Thymus (tissue), 11 donors: ENCODE results near the gene CREG2. TPM values are rescaled to one million over a fixed set of nuclear protein-coding genes. Genes with fewer than 3 reads are reported as not detected.
A peak's percentile ranks its signal among the peaks of the same experiment; 100 is the strongest.

Source experiments
- DNase-seq, 9 donors: peaks; one replicate each; pipeline ENCODE4 v3.0.0-alpha.2; 2013; ENCODE audit warnings: low spot score in 9 of 9, low read depth in 6 of 9, missing footprints in 1 of 9
- H3K27ac ChIP-seq, 2 donors: one replicate each; pipeline ENCODE4 v1.5.1; 2013; ENCODE audit warnings: control low read depth in 1 of 2, low read depth in 1 of 2, low read length in 1 of 2, mild to moderate bottlenecking in 1 of 2, moderate library complexity in 1 of 2
- H3K27me3 ChIP-seq, 2 donors: one replicate each; pipeline ENCODE4 v1.5.1; 2013; ENCODE audit warnings: low read length in 1 of 2; ENCODE audit not compliant: control insufficient read depth in 2 of 2, insufficient read depth in 1 of 2
- H3K36me3 ChIP-seq, 2 donors: one replicate each; pipeline ENCODE4 v1.5.1; 2013; ENCODE audit warnings: low read length in 1 of 2, mild to moderate bottlenecking in 1 of 2, moderate library complexity in 1 of 2; ENCODE audit not compliant: control insufficient read depth in 2 of 2, insufficient read depth in 2 of 2
- H3K4me1 ChIP-seq, 2 donors: one replicate each; pipeline ENCODE4 v1.5.1; 2013; ENCODE audit warnings: low read length in 2 of 2; ENCODE audit not compliant: control insufficient read depth in 2 of 2, insufficient read depth in 2 of 2
- H3K4me3 ChIP-seq, 2 donors: one replicate each; pipeline ENCODE4 v1.5.1; 2013; ENCODE audit warnings: low read length in 2 of 2, control low read depth in 1 of 2, mild to moderate bottlenecking in 1 of 2
- H3K9me3 ChIP-seq, 2 donors: one replicate each; pipeline ENCODE4 v1.5.1; 2013; ENCODE audit warnings: low read length in 1 of 2, mild to moderate bottlenecking in 1 of 2; ENCODE audit not compliant: control insufficient read depth in 2 of 2, insufficient read depth in 1 of 2
- WGBS: extraction: QIAGEN DNeasy Blood & Tissue Kit; methylation state at CpG from one replicate; pipeline ENCODE4 v1.1.7; 2013; 5-methylcytosine and 5-hydroxymethylcytosine counted together
- polyA plus RNA-seq: library from polyadenylated mRNA; stranded (reverse); fragments of 200-250 nt; gene quantifications from one replicate; pipeline ENCODE4 v1.2.3, GENCODE V29; 2013
- total RNA-seq: library from RNA; stranded (reverse); fragments of 120-200 nt; gene quantifications from one replicate; pipeline ENCODE4 v1.2.4, GENCODE V29; 2013
- donor health status: healthy.

Gene CREG2
- total and polyA plus RNA-seq, 2 donors = 0.07 to 0.38 TPM

DNA sequence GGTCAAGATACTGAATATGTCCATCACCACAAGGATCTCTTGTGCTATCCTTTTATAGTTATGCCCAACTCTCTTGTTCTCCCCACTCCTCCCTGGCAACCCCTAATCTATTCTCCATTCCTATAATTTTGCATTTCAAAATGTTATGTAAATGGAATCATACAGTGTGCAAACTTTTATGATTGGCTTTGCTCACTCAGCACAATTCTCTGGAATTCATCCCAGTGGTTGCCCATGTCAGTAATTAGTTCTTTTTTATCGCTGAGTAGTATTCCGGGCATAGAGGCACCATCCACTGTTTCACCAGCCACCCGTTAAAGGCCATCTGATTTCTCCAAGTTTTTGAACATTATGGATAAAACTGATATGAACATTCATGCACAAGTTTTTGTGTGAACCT lies 40.4 kb downstream of the CREG2 start:
- 97% methylated on average over 3 of the region's 3 CpGs for WGBS
- Histone ChIP-seq H3K4me1 (peaks cover 0 to 7% of the 10 kb centered on the region in 2 donors), H3K27me3 (no peaks in the 10 kb centered on the region), H3K9me3 (no peaks in the 10 kb centered on the region), H3K36me3 (no peaks in the 10 kb centered on the region), H3K27ac (no peak overlapping the region), H3K4me3 (no peak overlapping the region)
- no peak for DNase-seq

DNA sequence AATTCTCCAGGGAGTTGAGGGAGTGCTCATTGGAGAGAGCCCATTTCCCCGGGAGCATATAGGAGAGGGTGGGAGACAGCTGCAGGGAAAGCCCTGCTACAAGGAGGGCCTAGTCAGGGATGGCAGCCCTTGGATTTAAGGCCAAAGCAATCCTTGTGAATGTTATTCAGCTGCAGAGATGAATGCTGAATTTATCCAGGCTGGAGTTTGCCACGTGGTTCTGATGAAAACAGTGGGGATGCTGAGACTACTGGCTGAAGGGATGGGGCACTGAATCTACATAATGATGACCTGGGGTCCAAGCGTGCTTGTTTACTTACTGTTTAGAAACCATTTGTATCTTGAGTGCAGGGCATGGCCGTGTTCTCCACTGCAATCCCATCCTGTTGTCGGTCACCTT lies 43.2 kb downstream of the CREG2 start:
- 97% methylated on average over 5 of the region's 5 CpGs for WGBS

DNA sequence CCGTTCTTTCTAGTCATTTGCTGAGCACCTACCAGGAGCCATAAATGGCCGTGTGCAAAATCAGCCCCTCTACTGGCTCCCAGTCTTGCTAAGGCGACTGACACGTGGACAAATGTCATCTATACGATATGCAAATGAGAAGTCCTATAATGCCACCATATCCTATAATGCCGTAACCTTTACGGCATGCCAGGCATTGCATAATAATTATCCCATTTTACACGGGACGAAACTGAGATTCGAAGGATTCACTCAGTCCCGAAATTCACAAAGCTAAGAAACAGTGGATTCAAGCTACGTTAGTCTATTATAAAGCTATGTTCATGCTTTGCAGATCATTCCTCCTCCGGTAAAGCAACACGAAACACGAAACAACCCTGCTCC lies 44.7 kb downstream of the CREG2 start:
- 96% methylated on average over 15 of the region's 15 CpGs for WGBS

More for the DNA sequence above, 43.2 kb downstream of the CREG2 start:
- no peak overlapping the region for H3K4me3 ChIP-seq
- no peaks in the 10 kb centered on the region for H3K9me3 ChIP-seq
- no peak for DNase-seq
- no peak overlapping the region for H3K27ac ChIP-seq
- H3K4me1 ChIP-seq = peaks cover 0 to 8% of the 10 kb centered on the region in 2 donors
- no peaks in the 10 kb centered on the region for H3K36me3 ChIP-seq
- no peaks in the 10 kb centered on the region for H3K27me3 ChIP-seq

GRCh38 chr2:101341901-101342624 lies 45.2 kb downstream of the CREG2 start:
- peaks cover 0 to 8% of the 10 kb centered on the region in 2 donors for H3K4me1 ChIP-seq
- H3K36me3 ChIP-seq = no peaks in the 10 kb centered on the region
- H3K27ac ChIP-seq = no peak overlapping the region
- H3K4me3 ChIP-seq = no peak overlapping the region
- WGBS = 70% methylated on average over 21 of the region's 21 CpGs
- DNase-seq = peak in 6 of 9 donors; percentile 50 to 83 (median 74)
- H3K9me3 ChIP-seq = no peaks in the 10 kb centered on the region
- no peaks in the 10 kb centered on the region for H3K27me3 ChIP-seq

More for the DNA sequence above, 44.7 kb downstream of the CREG2 start:
- Histone ChIP-seq H3K4me3 (no peak overlapping the region), H3K36me3 (no peaks in the 10 kb centered on the region), H3K27ac (no peak overlapping the region), H3K9me3 (no peaks in the 10 kb centered on the region), H3K27me3 (no peaks in the 10 kb centered on the region), H3K4me1 (peaks cover 0 to 8% of the 10 kb centered on the region in 2 donors)
- DNase-seq = no peak

DNA sequence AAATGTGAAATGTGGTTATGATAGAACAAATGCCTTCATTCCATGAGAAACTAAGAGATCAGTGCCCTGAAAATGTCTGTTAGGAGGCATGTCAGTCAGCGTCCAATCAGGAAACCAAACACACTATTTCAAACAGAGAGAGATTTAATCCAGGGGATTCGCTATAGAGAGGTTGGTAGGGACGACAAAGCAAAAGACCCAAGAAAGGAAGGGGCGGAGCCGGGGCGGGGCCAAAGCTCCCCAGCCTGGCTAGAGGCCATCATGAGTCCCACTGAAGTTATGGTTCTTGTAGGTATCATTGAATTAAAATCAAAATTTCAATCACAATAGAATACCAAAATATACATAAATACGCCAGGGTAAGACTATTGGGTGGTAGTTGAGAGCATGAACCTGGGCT lies 45.9 kb downstream of the CREG2 start:
- H3K36me3 ChIP-seq = no peaks in the 10 kb centered on the region
- 88% methylated on average over 7 of the region's 7 CpGs for WGBS
- no peak overlapping the region for H3K27ac ChIP-seq
- no peaks in the 10 kb centered on the region for H3K9me3 ChIP-seq
- DNase-seq = peak in 1 of 9 donors; percentile 36
- H3K4me1 ChIP-seq = peaks cover 0 to 8% of the 10 kb centered on the region in 2 donors
- H3K4me3 ChIP-seq = no peak overlapping the region
- no peaks in the 10 kb centered on the region for H3K27me3 ChIP-seq

GRCh38 chr2:101340141-101340551 lies 47.2 kb downstream of the CREG2 start:
- Histone ChIP-seq H3K4me1 (peaks cover 0 to 8% of the 10 kb centered on the region in 2 donors), H3K36me3 (no peaks in the 10 kb centered on the region), H3K27me3 (no peaks in the 10 kb centered on the region), H3K9me3 (no peaks in the 10 kb centered on the region), H3K27ac (no peak overlapping the region), H3K4me3 (no peak overlapping the region)
- WGBS = 98% methylated on average over 1 of the region's 1 CpG
- DNase-seq = no peak

- DNase-seq = no peak
- no peak overlapping the region for H3K27ac ChIP-seq
- no peak overlapping the region for H3K4me3 ChIP-seq
- H3K9me3 ChIP-seq = no peaks in the 10 kb centered on the region
- peaks cover 0 to 8% of the 10 kb centered on the region in 2 donors for H3K4me1 ChIP-seq
- no peaks in the 10 kb centered on the region for H3K27me3 ChIP-seq
- 97% methylated on average over 4 of the region's 4 CpGs for WGBS
- no peaks in the 10 kb centered on the region for H3K36me3 ChIP-seq
Observed at GRCh38 chr2:101339266-101339880, 47.9 kb downstream of the CREG2 start.

- Histone ChIP-seq H3K36me3 (no peaks in the 10 kb centered on the region), H3K27ac (no peak overlapping the region), H3K27me3 (no peaks in the 10 kb centered on the region), H3K4me3 (no peak overlapping the region), H3K9me3 (no peaks in the 10 kb centered on the region), H3K4me1 (peaks cover 0 to 11% of the 10 kb centered on the region in 2 donors)
- DNase-seq = no peak
- WGBS = 90% methylated on average over 2 of the region's 2 CpGs
Observed at GRCh38 chr2:101337877-101338276, 49.4 kb downstream of the CREG2 start.

GRCh38 chr2:101332885-101333766 lies 54.2 kb downstream of the CREG2 start:
- H3K27me3 ChIP-seq = no peaks in the 10 kb centered on the region
- no peak overlapping the region for H3K27ac ChIP-seq
- WGBS = 66% methylated on average over 5 of the region's 5 CpGs
- H3K4me3 ChIP-seq = no peak overlapping the region
- peaks cover 22 to 41% of the 10 kb centered on the region in 2 donors for H3K4me1 ChIP-seq
- H3K36me3 ChIP-seq = no peaks in the 10 kb centered on the region
- DNase-seq = peak in 1 of 9 donors; percentile 37
- no peaks in the 10 kb centered on the region for H3K9me3 ChIP-seq
